ENCODE data around the gene ARPC1B. TPM values are rescaled to one million over a fixed set of nuclear protein-coding genes. Genes with fewer than 3 reads are reported as not detected.
A peak's percentile ranks its signal among the peaks of the same experiment; 100 is the strongest.

ARPC1B gene
- total RNA-seq, 4 donors from 2014 or later: 51.4 to 83.1 (median 54.3) TPM

GRCh38 chr7:99402854-99403253 is 28.3 kb downstream of the ARPC1B start:
- no peak for DNase-seq (ENCODE audit: low spot score in 2 of 2)
- intact Hi-C loops (cut with DNase I; ENCODE audit: low total_unique reads): no loop called here
- TF ChIP-seq POLR2A (IDR thresholded peaks at IDR 0.05): no peak
- no peak for TF ChIP-seq CTCF (IDR thresholded peaks at IDR 0.05)
- H3K4me3 ChIP-seq (ENCODE audit: low read depth, poor library complexity, severe bottlenecking): no peak overlapping the region
- WGBS, 2 donors: 94 to 99% methylated on average over 3 of the region's 3 CpGs

GRCh38 chr7:99403764-99404163 is 29.2 kb downstream of the ARPC1B start:
- intact Hi-C loops (cut with DNase I; ENCODE audit: low total_unique reads): no loop called here
- no peak overlapping the region for H3K4me3 ChIP-seq (ENCODE audit: low read depth, poor library complexity, severe bottlenecking)
- WGBS, 2 donors: 89 to 96% methylated on average over 5 of the region's 5 CpGs
- TF ChIP-seq CTCF (IDR thresholded peaks at IDR 0.05) (no peak), POLR2A (IDR thresholded peaks at IDR 0.05) (no peak)
- no peak for DNase-seq (ENCODE audit: low spot score in 2 of 2)

- intact Hi-C loops (cut with DNase I; ENCODE audit: low total_unique reads): no loop called here
- WGBS, 2 donors: 64 to 67% methylated on average over 18 of the region's 18 CpGs
- TF ChIP-seq POLR2A (IDR thresholded peaks at IDR 0.05) (no peak), CTCF (IDR thresholded peaks at IDR 0.05) (no peak)
- H3K4me3 ChIP-seq (ENCODE audit: low read depth, poor library complexity, severe bottlenecking): no peak overlapping the region
- DNase-seq (ENCODE audit: low spot score in 2 of 2): no peak
Measured at GRCh38 chr7:99404235-99404976, 29.9 kb downstream of the ARPC1B start.

GRCh38 chr7:99404977-99405320 is 30.4 kb downstream of the ARPC1B start:
- intact Hi-C loops (cut with DNase I; ENCODE audit: low total_unique reads): no loop called here
- TF ChIP-seq CTCF (IDR thresholded peaks at IDR 0.05): no peak
- TF ChIP-seq POLR2A (IDR thresholded peaks at IDR 0.05): no peak
- H3K4me3 ChIP-seq (ENCODE audit: low read depth, poor library complexity, severe bottlenecking): no peak overlapping the region
- DNase-seq (ENCODE audit: low spot score in 2 of 2): no peak
- 89 to 93% methylated on average over 10 of the region's 10 CpGs for WGBS, 2 donors

DNA sequence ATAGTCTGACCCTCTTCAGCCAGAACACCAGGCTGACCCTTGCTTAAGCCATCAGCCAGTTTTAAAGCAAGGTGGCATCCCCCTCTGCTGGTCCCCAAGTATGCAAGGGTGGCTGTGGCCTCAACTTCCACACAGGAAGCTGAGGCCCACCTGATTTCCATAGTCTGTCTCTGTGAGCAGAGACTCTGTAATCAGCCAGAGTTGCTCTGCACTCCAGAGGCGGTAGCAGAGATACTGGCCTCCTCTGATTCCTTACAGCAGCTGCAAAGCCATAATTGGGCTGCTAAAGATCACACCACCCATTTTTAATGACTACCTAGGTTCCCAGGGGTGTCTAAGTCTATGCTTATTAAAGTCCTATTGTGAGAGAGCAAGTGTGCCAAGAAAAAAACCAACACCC is 32.0 kb downstream of the ARPC1B start:
- H3K4me3 ChIP-seq (ENCODE audit: low read depth, poor library complexity, severe bottlenecking): no peak overlapping the region
- TF ChIP-seq POLR2A (IDR thresholded peaks at IDR 0.05) (no peak), CTCF (IDR thresholded peaks at IDR 0.05) (no peak)
- intact Hi-C loops (cut with DNase I; ENCODE audit: low total_unique reads): no loop called here
- DNase-seq (ENCODE audit: low spot score in 2 of 2): no peak
- 8 to 50% methylated on average over 1 of the region's 1 CpG for WGBS, 2 donors

- H3K4me3 ChIP-seq (ENCODE audit: low read depth, poor library complexity, severe bottlenecking): peak overlapping the region; percentile 98
- TF ChIP-seq CTCF (IDR thresholded peaks at IDR 0.05): no peak
- no peak for TF ChIP-seq POLR2A (IDR thresholded peaks at IDR 0.05)
- intact Hi-C loops (cut with DNase I; ENCODE audit: low total_unique reads): no loop called here
- 1 to 2% methylated on average over 25 to 28 of the region's 28 CpGs for WGBS, 2 donors
- peak; percentile 58 to 93 for DNase-seq (ENCODE audit: low spot score in 2 of 2)
Measured at GRCh38 chr7:99407872-99408378, 33.4 kb downstream of the ARPC1B start.
